Tibial nerve (tissue), 4 donors: Measurements from ENCODE around the gene LETM1. TPM values are rescaled to one million over a fixed set of nuclear protein-coding genes. Genes with fewer than 3 reads are reported as not detected.

ENCODE experiments used
- DNase-seq, 2 donors: peaks; one replicate each; pipeline ENCODE4 v3.0.0-alpha.2; 2019; ENCODE audit warnings: low spot score in 2 of 2
- H3K27ac ChIP-seq, 4 donors: fragments of 200-600 bp; sonication (generic) in 3 of 4; one replicate each; pipeline ENCODE4 v1.5.1; 2017 to 2019; ENCODE audit warnings: mild to moderate bottlenecking in 1 of 4
- H3K27me3 ChIP-seq, 2 donors: fragments of 200-600 bp; sonication (generic) in 1 of 2; one replicate each; pipeline versions ENCODE4 v1.5.1 to v1.6.0; 2017 to 2019
- H3K36me3 ChIP-seq, 3 donors: fragments of 200-600 bp; sonication (generic); one replicate each; pipeline ENCODE4 v1.5.1; 2018 to 2019
- H3K4me1 ChIP-seq, 4 donors: fragments of 200-600 bp; sonication (generic) in 3 of 4; one replicate each; pipeline ENCODE4 v1.5.1; 2017 to 2019
- H3K4me3 ChIP-seq, 4 donors: fragments of 200-600 bp; sonication (generic) in 3 of 4; one replicate each; pipeline ENCODE4 v1.5.1; 2017 to 2019; ENCODE audit warnings: mild to moderate bottlenecking in 1 of 4, moderate library complexity in 1 of 4
- H3K9me3 ChIP-seq, 4 donors: fragments of 200-600 bp; sonication (generic) in 3 of 4; one replicate each; pipeline ENCODE4 v1.5.1; 2017 to 2019
- CTCF ChIP-seq, 5 experiments: fragments of 200-600 bp in 3 of 5; fragments of 450-650 bp in 2 of 5; sonication (generic) in 3 of 5; IDR thresholded peaks; one replicate each; pipeline ENCODE4 v1.5.1; 2016 to 2019; ENCODE audit warnings: antibody characterized with exemption in 5 of 5, mild to moderate bottlenecking in 3 of 5, moderate library complexity in 2 of 5
- EP300 ChIP-seq, 2 donors: sonication (generic); formaldehyde crosslinking; IDR thresholded peaks; one replicate each; pipeline ENCODE4 v1.6.1; 2017; ENCODE audit warnings: antibody characterized with exemption in 2 of 2, mild to moderate bottlenecking in 1 of 2
- POLR2A ChIP-seq, 2 donors: fragments of 450-650 bp; IDR thresholded peaks; one replicate each; pipeline ENCODE4 v1.6.1; 2017; ENCODE audit warnings: antibody characterized with exemption in 2 of 2, mild to moderate bottlenecking in 2 of 2, moderate library complexity in 2 of 2
- WGBS, 2 donors: methylation state at CpG; one replicate each; pipeline ENCODE4 v1.1.5; 2018; 5-methylcytosine and 5-hydroxymethylcytosine counted together
- total RNA-seq, 4 donors: library from RNA; depleted of rRNA; stranded (reverse); fragments of >200 nt; gene quantifications; one replicate each; pipeline ENCODE4 v1.1.0, GENCODE V29; 2016

LETM1 gene
- total RNA-seq, 4 donors from 2014 or later, result 53.5 to 85.5 (median 68.6) TPM

- peaks cover 0 to 78% of the 10 kb centered on the region in 2 donors for H3K27me3 ChIP-seq
- no peak overlapping the region for H3K4me3 ChIP-seq
- H3K9me3 ChIP-seq, result no peaks in the 10 kb centered on the region
- H3K4me1 ChIP-seq, result peaks cover 0 to 12% (median under 1%) of the 10 kb centered on the region in 4 donors
- TF ChIP-seq CTCF (IDR thresholded peaks at IDR 0.05) (no peak), EP300 (IDR thresholded peaks at IDR 0.05) (no peak), POLR2A (IDR thresholded peaks at IDR 0.05) (no peak)
- no peak for DNase-seq
- H3K27ac ChIP-seq, result no peak overlapping the region
- no peaks in the 10 kb centered on the region for H3K36me3 ChIP-seq
- 77 to 88% methylated on average over 23 to 28 of the region's 30 CpGs for WGBS, 2 donors
Observed at GRCh38 chr4:1772853-1773538, 83.0 kb downstream of the LETM1 start.

- Histone ChIP-seq H3K4me3 (no peak overlapping the region), H3K9me3 (no peaks in the 10 kb centered on the region), H3K27ac (no peak overlapping the region), H3K4me1 (peaks cover 0 to 9% (median 6%) of the 10 kb centered on the region in 4 donors), H3K27me3 (peaks cover 0 to 74% of the 10 kb centered on the region in 2 donors), H3K36me3 (no peaks in the 10 kb centered on the region)
- DNase-seq, result no peak
- WGBS, 2 donors, result 58 to 61% methylated on average over 10 to 23 of the region's 28 CpGs
- TF ChIP-seq EP300 (IDR thresholded peaks at IDR 0.05) (no peak), POLR2A (IDR thresholded peaks at IDR 0.05) (no peak), CTCF (IDR thresholded peaks at IDR 0.05) (no peak)
Observed at GRCh38 chr4:1771555-1772305, 84.2 kb downstream of the LETM1 start.

GRCh38 chr4:1770791-1771231 lies 85.1 kb downstream of the LETM1 start:
- TF ChIP-seq POLR2A (IDR thresholded peaks at IDR 0.05) (no peak), EP300 (IDR thresholded peaks at IDR 0.05) (no peak), CTCF (IDR thresholded peaks at IDR 0.05) (no peak)
- H3K9me3 ChIP-seq, result no peaks in the 10 kb centered on the region
- DNase-seq, result no peak
- no peak overlapping the region for H3K27ac ChIP-seq
- peaks cover 0 to 17% (median 9%) of the 10 kb centered on the region in 4 donors for H3K4me1 ChIP-seq
- peaks cover 0 to 81% of the 10 kb centered on the region in 2 donors for H3K27me3 ChIP-seq
- no peak overlapping the region for H3K4me3 ChIP-seq
- 75 to 80% methylated on average over 8 to 10 of the region's 11 CpGs for WGBS, 2 donors
- H3K36me3 ChIP-seq, result no peaks in the 10 kb centered on the region

GRCh38 chr4:1770245-1770644 lies 85.7 kb downstream of the LETM1 start:
- peaks cover 0 to 17% (median 9%) of the 10 kb centered on the region in 4 donors for H3K4me1 ChIP-seq
- TF ChIP-seq EP300 (IDR thresholded peaks at IDR 0.05) (no peak), POLR2A (IDR thresholded peaks at IDR 0.05) (no peak), CTCF (IDR thresholded peaks at IDR 0.05) (no peak)
- H3K36me3 ChIP-seq, result no peaks in the 10 kb centered on the region
- H3K27me3 ChIP-seq, result peaks cover 0 to 85% of the 10 kb centered on the region in 2 donors
- no peaks in the 10 kb centered on the region for H3K9me3 ChIP-seq
- H3K27ac ChIP-seq, result no peak overlapping the region
- no peak for DNase-seq
- WGBS, 2 donors, result 57 to 58% methylated on average over 7 to 27 of the region's 33 CpGs
- H3K4me3 ChIP-seq, result no peak overlapping the region

- Histone ChIP-seq H3K27me3 (peaks cover 0 to 87% of the 10 kb centered on the region in 2 donors), H3K4me1 (peaks cover 0 to 17% (median 9%) of the 10 kb centered on the region in 4 donors), H3K4me3 (no peak overlapping the region), H3K36me3 (no peaks in the 10 kb centered on the region), H3K27ac (no peak overlapping the region), H3K9me3 (no peaks in the 10 kb centered on the region)
- TF ChIP-seq EP300 (IDR thresholded peaks at IDR 0.05) (no peak), POLR2A (IDR thresholded peaks at IDR 0.05) (no peak), CTCF (IDR thresholded peaks at IDR 0.05) (no peak)
- no peak for DNase-seq
- WGBS, 2 donors, result 58 to 100% methylated on average over 1 to 4 of the region's 6 CpGs
Observed at GRCh38 chr4:1769692-1770091, 86.3 kb downstream of the LETM1 start.
